H9 (cell line): ENCODE results near the gene UNC93A. TPM values are rescaled to one million over a fixed set of nuclear protein-coding genes. Genes with fewer than 3 reads are reported as not detected.

Experiments
- DNase-seq: peaks from one replicate; pipeline ENCODE4 v3.0.0-alpha.2; 2017
- H2AFZ ChIP-seq: one replicate; pipeline ENCODE4 v1.6.1; 2013; ENCODE audit warnings: mild to moderate bottlenecking, low read length, control low read depth, moderate library complexity
- H2AK5ac ChIP-seq: 2 replicates; pipeline ENCODE4 v1.6.1; 2013; ENCODE audit warnings: low read length, control low read depth, mixed read lengths; ENCODE audit not compliant: insufficient read length
- H2BK120ac ChIP-seq: one replicate; pipeline ENCODE4 v1.6.1; 2013; ENCODE audit warnings: low read depth, mild to moderate bottlenecking, low read length, control low read depth, inconsistent platforms; ENCODE audit not compliant: poor library complexity, severe bottlenecking
- H2BK12ac ChIP-seq: 2 replicates; pipeline ENCODE4 v1.6.1; 2013; ENCODE audit warnings: low read length, control low read depth, mixed read lengths, low read depth; ENCODE audit not compliant: insufficient read length
- H2BK15ac ChIP-seq: 2 replicates; pipeline ENCODE4 v1.6.1; 2013; ENCODE audit warnings: low read depth, low read length, control low read depth
- H2BK20ac ChIP-seq: one replicate; pipeline ENCODE4 v1.6.1; 2013; ENCODE audit warnings: low read depth, mild to moderate bottlenecking, low read length, control low read depth, inconsistent platforms; ENCODE audit not compliant: poor library complexity, severe bottlenecking
- H2BK5ac ChIP-seq: 2 replicates; pipeline ENCODE4 v1.6.1; 2013; ENCODE audit warnings: low read length, control low read depth, mixed read lengths; ENCODE audit not compliant: insufficient read length
- H3K14ac ChIP-seq: 2 replicates; pipeline ENCODE4 v1.6.1; 2013; ENCODE audit warnings: low read length, control low read depth; ENCODE audit not compliant: insufficient read depth
- H3K18ac ChIP-seq: 2 replicates; pipeline ENCODE4 v1.6.1; 2013; ENCODE audit warnings: low read depth, mild to moderate bottlenecking, mixed read lengths, low read length, control low read depth; ENCODE audit not compliant: insufficient read length
- H3K23ac ChIP-seq: 2 replicates; pipeline ENCODE4 v1.6.1; 2013; ENCODE audit warnings: low read length, control low read depth, mixed read lengths, low read depth; ENCODE audit not compliant: insufficient read length
- H3K23me2 ChIP-seq: 2 replicates; pipeline ENCODE4 v1.6.1; 2013; ENCODE audit warnings: low read depth, mild to moderate bottlenecking, mixed read lengths, low read length, control low read depth; ENCODE audit not compliant: insufficient read length, poor library complexity, severe bottlenecking
- H3K27ac ChIP-seq: 2 replicates; pipeline ENCODE4 v1.5.1; 2013; ENCODE audit warnings: low read length, control low read depth, mixed read lengths, low read depth; ENCODE audit not compliant: insufficient read length
- H3K27me3 ChIP-seq: 2 replicates; pipeline ENCODE4 v1.6.1; 2013; ENCODE audit warnings: low read length, control low read depth, inconsistent platforms; ENCODE audit not compliant: insufficient read depth
- H3K4ac ChIP-seq: 2 replicates; pipeline ENCODE4 v1.6.1; 2013; ENCODE audit warnings: low read depth, mild to moderate bottlenecking, control low read depth, inconsistent platforms, low read length, moderate library complexity
- H3K4me1 ChIP-seq: 2 replicates; pipeline ENCODE4 v1.6.1; 2013; ENCODE audit warnings: low read length, control low read depth, inconsistent platforms; ENCODE audit not compliant: insufficient read depth
- H3K4me2 ChIP-seq: 2 replicates; pipeline ENCODE4 v1.6.1; 2013; ENCODE audit warnings: low read length, control low read depth, mixed read lengths; ENCODE audit not compliant: insufficient read length, insufficient read depth
- H3K56ac ChIP-seq: 2 replicates; pipeline ENCODE4 v1.6.1; 2013; ENCODE audit warnings: low read depth, mild to moderate bottlenecking, mixed read lengths, low read length, control low read depth; ENCODE audit not compliant: insufficient read length
- H3K79me1 ChIP-seq: 2 replicates; pipeline ENCODE4 v1.6.1; 2013; ENCODE audit warnings: low read depth, mild to moderate bottlenecking, moderate library complexity, low read length, control low read depth, inconsistent platforms; ENCODE audit not compliant: insufficient read depth, poor library complexity, severe bottlenecking
- H3K79me2 ChIP-seq: 2 replicates; pipeline ENCODE4 v1.6.1; 2013; ENCODE audit warnings: low read length, control low read depth, inconsistent platforms; ENCODE audit not compliant: insufficient read depth
- H3K9ac ChIP-seq: 2 replicates; pipeline ENCODE4 v1.6.1; 2013; ENCODE audit warnings: low read length, control low read depth, mixed read lengths; ENCODE audit not compliant: insufficient read length; ENCODE audit errors: extremely low read depth
- H3K9me3 ChIP-seq: one replicate; pipeline ENCODE4 v1.6.1; 2013; ENCODE audit warnings: low read depth, low read length, inconsistent platforms; ENCODE audit not compliant: control insufficient read depth
- H3T11ph ChIP-seq: one replicate; pipeline ENCODE4 v1.6.1; 2013; ENCODE audit warnings: mild to moderate bottlenecking, low read length, control low read depth, inconsistent platforms
- H4K20me1 ChIP-seq: one replicate; pipeline ENCODE4 v1.6.1; 2013; ENCODE audit not compliant: control insufficient read depth, insufficient read length, insufficient read depth
- H4K5ac ChIP-seq: 2 replicates; pipeline ENCODE4 v1.6.1; 2013; ENCODE audit warnings: low read depth, mild to moderate bottlenecking, mixed read lengths, low read length, control low read depth; ENCODE audit not compliant: insufficient read length
- H4K8ac ChIP-seq: replicated peaks from 2 replicates; pipeline ENCODE4 v1.6.1; 2013; ENCODE audit warnings: low read length, control low read depth, mixed read lengths, low read depth; ENCODE audit not compliant: insufficient read length
- H4K91ac ChIP-seq: 2 replicates; pipeline ENCODE4 v1.6.1; 2013; ENCODE audit warnings: low read depth, mild to moderate bottlenecking, moderate library complexity, mixed read lengths, low read length, control low read depth; ENCODE audit not compliant: insufficient read length
- H3K27ac Mint-ChIP-seq, 3 experiments: 2 replicates in 2 of 3; 3 replicates in 1 of 3; pipeline ENCODE4 v1.8.0; 2020 to 2021; ENCODE audit warnings: mixed read lengths in 3 of 3, mild to moderate bottlenecking in 1 of 3, moderate library complexity in 1 of 3
- H3K27me3 Mint-ChIP-seq: 2 replicates; pipeline ENCODE4 v1.8.0; 2021; ENCODE audit warnings: low read depth, mild to moderate bottlenecking, moderate library complexity, mixed read lengths
- H3K36me3 Mint-ChIP-seq, 3 experiments: 2 replicates in 2 of 3; 3 replicates in 1 of 3; pipeline ENCODE4 v1.8.0; 2020 to 2021; ENCODE audit warnings: low read depth in 3 of 3, mixed read lengths in 3 of 3; ENCODE audit not compliant: insufficient read depth in 1 of 3
- H3K4me1 Mint-ChIP-seq, 2 experiments: 2 replicates each; pipeline ENCODE4 v1.8.0; 2020; ENCODE audit warnings: mixed read lengths in 2 of 2
- H3K4me3 Mint-ChIP-seq, 2 experiments: 2 replicates in 1 of 2; 3 replicates in 1 of 2; pipeline ENCODE4 v1.8.0; 2020 to 2021; ENCODE audit warnings: mild to moderate bottlenecking in 2 of 2, mixed read lengths in 2 of 2, moderate library complexity in 1 of 2
- H3K9me3 Mint-ChIP-seq, 2 experiments: 2 replicates in 1 of 2; 3 replicates in 1 of 2; pipeline ENCODE4 v1.8.0; 2020; ENCODE audit warnings: mild to moderate bottlenecking in 2 of 2, mixed read lengths in 2 of 2, moderate library complexity in 1 of 2
- CTCF ChIP-seq: fragments of 200-600 bp; sonication (generic); conservative IDR thresholded peaks from 3 replicates; pipeline ENCODE4 v1.8.0; 2021; ENCODE audit warnings: antibody characterized with exemption, mild to moderate bottlenecking
- WGBS: extraction: QIAGEN DNeasy Blood & Tissue Kit; methylation state at CpG from one replicate; pipeline ENCODE4 v1.1.7; 2013; ENCODE audit warnings: missing lambda C conversion rate, low lambda C conversion rate, mixed read lengths; ENCODE audit not compliant: insufficient read length; ENCODE audit errors: extremely low coverage; 5-methylcytosine and 5-hydroxymethylcytosine counted together
- total RNA-seq: library from RNA; stranded (reverse); gene quantifications from 2 replicates; pipeline ENCODE4 v1.2.1, GENCODE V29; 2021

Gene UNC93A
- total RNA-seq, 1 experiment from 2014 or later: 0.70 TPM

GRCh38 chr6:167298127-167298526 is 7.0 kb downstream of the UNC93A start:
- no peaks in the 10 kb centered on the region; the same call in 1 of the 2 replicates for H3K27me3 ChIP-seq
- H3K79me1 ChIP-seq: no peaks in the 10 kb centered on the region
- peaks cover 5 to 6% of the 10 kb centered on the region in 2 experiments; a peak in 3 of 5 replicates for H3K9me3 Mint-ChIP-seq
- no peak overlapping the region for H3K27ac ChIP-seq
- H4K5ac ChIP-seq: no peak overlapping the region
- no peak for TF ChIP-seq CTCF
- no peak overlapping the region for H3K4me3 Mint-ChIP-seq
- H4K20me1 ChIP-seq: no peaks in the 10 kb centered on the region
- no peak overlapping the region for H4K91ac ChIP-seq
- H4K8ac ChIP-seq: no peak overlapping the region
- no peak overlapping the region for H2BK120ac ChIP-seq
- H2AFZ ChIP-seq: no peak overlapping the region
- H3K4ac ChIP-seq: no peak overlapping the region
- no peak overlapping the region for H3K18ac ChIP-seq
- H3K9me3 ChIP-seq: no peaks in the 10 kb centered on the region
- H3K79me2 ChIP-seq: no peaks in the 10 kb centered on the region
- no peak for DNase-seq
- H3K36me3 Mint-ChIP-seq: peaks cover 3 to 7% (median 3%) of the 10 kb centered on the region in 3 experiments; a peak in 6 of 7 replicates
- H3K4me2 ChIP-seq: no peak overlapping the region
- no peak overlapping the region for H2BK5ac ChIP-seq
- no CpG with 5 or more reads among the region's 4 CpGs for WGBS
- no peak overlapping the region for H3K23ac ChIP-seq
- no peak overlapping the region for H3T11ph ChIP-seq
- peaks cover 30% of the 10 kb centered on the region for H3K27me3 Mint-ChIP-seq
- no peak overlapping the region for H3K56ac ChIP-seq
- no peak overlapping the region for H3K27ac Mint-ChIP-seq
- no peaks in the 10 kb centered on the region for H3K23me2 ChIP-seq
- no peak overlapping the region for H3K9ac ChIP-seq
- no peak overlapping the region; the same call in 1 of the 2 replicates for H2BK15ac ChIP-seq
- no peak overlapping the region for H3K14ac ChIP-seq
- H2BK20ac ChIP-seq: no peak overlapping the region
- H3K4me1 Mint-ChIP-seq: peaks cover 12 to 23% of the 10 kb centered on the region in 2 experiments
- 0 out of 2 replicates have a peak, but pooled peaks cover 2% of the 10 kb centered on the region for H3K4me1 ChIP-seq
- no peak overlapping the region for H2AK5ac ChIP-seq
- H2BK12ac ChIP-seq: no peak overlapping the region
